ENCODE data around the gene MANSC4. TPM values are rescaled to one million over a fixed set of nuclear protein-coding genes. Genes with fewer than 3 reads are reported as not detected.

Gene MANSC4
- total and polyA plus RNA-seq, 3 experiments from 2014 or later: not detected

GRCh38 chr12:27807063-27807703, 27.1 kb upstream of the MANSC4 start:
- Mint-ChIP-seq H3K27me3 (peaks cover 4 to 29% of the 10 kb centered on the region in 2 donors), H3K27ac (peak overlapping the region; percentile 3 to 95 (median 75)), H3K4me3 (peak overlapping the region in 6 of 7 donors; percentile 57 to 85 (median 64)), H3K36me3 (no peaks in the 10 kb centered on the region), H3K9me3 (no peaks in the 10 kb centered on the region), H3K4me1 (peaks cover 14 to 22% (median 21%) of the 10 kb centered on the region in 3 donors)
- CTCF ChIA-PET: no interaction called here
- peaks cover 11% of the 10 kb centered on the region for H3K4me1 ChIP-seq (ENCODE audit: insufficient read depth, low read length)
- no peak overlapping the region for H3K4me3 ChIP-seq (ENCODE audit: low read length)
- peaks cover 3% of the 10 kb centered on the region for H3K27me3 ChIP-seq (ENCODE audit: insufficient read depth, low read length, poor library complexity, severe bottlenecking)
- no peak overlapping the region for H3K27ac ChIP-seq (ENCODE audit: low read depth, low read length)
- H3K36me3 ChIP-seq (ENCODE audit: insufficient read depth, low read length): no peaks in the 10 kb centered on the region
- POLR2A ChIA-PET: no interaction called here
- H3K9me3 ChIP-seq (ENCODE audit: low read length): no peaks in the 10 kb centered on the region
- peak in 2 of 5 donors; percentile 29 to 31 for DNase-seq

DNA sequence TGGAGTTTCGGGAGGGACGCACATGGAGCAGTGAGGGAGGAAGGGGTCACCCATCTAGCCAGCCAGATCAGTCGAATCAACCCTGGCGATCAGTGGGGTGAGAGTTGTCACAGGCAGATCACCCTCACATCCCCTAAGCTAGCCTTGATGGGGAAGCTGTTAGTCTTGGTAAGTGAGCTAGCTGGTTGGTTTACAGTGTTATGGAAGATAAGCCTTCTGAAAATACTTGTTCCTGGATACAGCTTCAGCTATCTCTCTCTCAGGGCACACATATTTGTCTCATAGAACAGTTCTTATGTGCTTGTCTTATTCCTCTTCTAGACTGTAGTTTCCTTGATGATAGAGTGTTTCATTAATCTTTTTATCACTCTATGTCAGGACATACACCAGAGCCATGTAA, 26.2 kb upstream of the MANSC4 start:
- Histone ChIP-seq H3K36me3 (ENCODE audit: insufficient read depth, low read length) (no peaks in the 10 kb centered on the region), H3K4me1 (ENCODE audit: insufficient read depth, low read length) (peaks cover 14% of the 10 kb centered on the region), H3K4me3 (ENCODE audit: low read length) (no peak overlapping the region), H3K27ac (ENCODE audit: low read depth, low read length) (no peak overlapping the region), H3K9me3 (ENCODE audit: low read length) (no peaks in the 10 kb centered on the region), H3K27me3 (ENCODE audit: insufficient read depth, low read length, poor library complexity, severe bottlenecking) (peaks cover 3% of the 10 kb centered on the region)
- POLR2A ChIA-PET: no interaction called here
- DNase-seq: no peak
- H3K27me3 Mint-ChIP-seq: peaks cover 4 to 24% of the 10 kb centered on the region in 2 donors
- CTCF ChIA-PET: interaction anchor here (0.9 kb wide), 1 partner anchor 12 kb away, joined by 3 read pairs; no protein-coding TSS in a partner anchor
- peaks cover 17 to 31% (median 25%) of the 10 kb centered on the region in 3 donors for H3K4me1 Mint-ChIP-seq
- H3K27ac Mint-ChIP-seq: peak overlapping the region in 3 of 8 donors; percentile 72 to 95 (median 75)
- no peaks in the 10 kb centered on the region for H3K9me3 Mint-ChIP-seq
- H3K4me3 Mint-ChIP-seq: peak overlapping the region in 2 of 7 donors; percentile 62 to 85
- H3K36me3 Mint-ChIP-seq: no peaks in the 10 kb centered on the region

DNA sequence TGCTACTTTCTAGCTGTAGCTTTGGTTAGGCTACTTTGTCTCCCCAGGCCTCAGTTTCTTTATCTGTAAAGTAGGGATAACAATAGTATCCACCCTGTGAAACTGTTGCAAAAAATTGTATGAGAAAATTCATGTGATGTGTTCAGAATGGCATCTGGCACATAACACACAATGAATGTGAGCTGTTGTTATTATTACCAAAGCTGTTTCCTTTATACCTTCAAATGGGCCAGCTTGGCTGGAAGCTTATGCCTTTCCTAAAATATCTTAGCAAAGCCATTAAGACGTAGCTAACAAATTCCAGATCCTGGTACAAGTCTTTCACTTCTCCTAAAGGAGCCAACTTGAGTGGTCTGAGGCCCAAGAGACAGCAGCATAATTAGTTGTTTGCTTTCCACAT, 25.2 kb upstream of the MANSC4 start:
- H3K27ac Mint-ChIP-seq: no peak overlapping the region
- H3K4me1 Mint-ChIP-seq: peaks cover 26 to 41% (median 31%) of the 10 kb centered on the region in 3 donors
- CTCF ChIA-PET: interaction anchor here (1.0 kb wide), 1 partner anchor 25 kb away, joined by 4 read pairs; the partner anchor contains the start of genes KLHL42 and MANSC4
- H3K4me3 Mint-ChIP-seq: no peak overlapping the region
- POLR2A ChIA-PET: interaction anchor here (1.0 kb wide), 1 partner anchor 26 kb away, joined by 3 read pairs; no protein-coding TSS in a partner anchor
- no peak for DNase-seq
- Histone ChIP-seq H3K4me3 (ENCODE audit: low read length) (no peak overlapping the region), H3K27ac (ENCODE audit: low read depth, low read length) (no peak overlapping the region), H3K27me3 (ENCODE audit: insufficient read depth, low read length, poor library complexity, severe bottlenecking) (peaks cover 3% of the 10 kb centered on the region), H3K36me3 (ENCODE audit: insufficient read depth, low read length) (no peaks in the 10 kb centered on the region), H3K4me1 (ENCODE audit: insufficient read depth, low read length) (peaks cover 22% of the 10 kb centered on the region), H3K9me3 (ENCODE audit: low read length) (no peaks in the 10 kb centered on the region)
- peaks cover 4 to 16% of the 10 kb centered on the region in 2 donors for H3K27me3 Mint-ChIP-seq
- no peaks in the 10 kb centered on the region for H3K9me3 Mint-ChIP-seq
- H3K36me3 Mint-ChIP-seq: no peaks in the 10 kb centered on the region

GRCh38 chr12:27802936-27803335, 22.9 kb upstream of the MANSC4 start:
- Mint-ChIP-seq H3K27ac (peak overlapping the region in 2 of 8 donors; percentile 33 to 42), H3K27me3 (peaks cover 4 to 9% of the 10 kb centered on the region in 2 donors), H3K9me3 (no peaks in the 10 kb centered on the region), H3K4me3 (no peak overlapping the region), H3K4me1 (peaks cover 27 to 44% (median 31%) of the 10 kb centered on the region in 3 donors), H3K36me3 (peaks cover 0 to 12% (median 3%) of the 10 kb centered on the region in 3 donors)
- Histone ChIP-seq H3K4me3 (ENCODE audit: low read length) (no peak overlapping the region), H3K9me3 (ENCODE audit: low read length) (no peaks in the 10 kb centered on the region), H3K36me3 (ENCODE audit: insufficient read depth, low read length) (peaks cover 1% of the 10 kb centered on the region), H3K27me3 (ENCODE audit: insufficient read depth, low read length, poor library complexity, severe bottlenecking) (peaks cover 3% of the 10 kb centered on the region), H3K4me1 (ENCODE audit: insufficient read depth, low read length) (peaks cover 24% of the 10 kb centered on the region), H3K27ac (ENCODE audit: low read depth, low read length) (no peak overlapping the region)
- POLR2A ChIA-PET: interaction anchor here (0.7 kb wide), 1 partner anchor 23 kb away, joined by 3 read pairs; no protein-coding TSS in a partner anchor
- CTCF ChIA-PET: no interaction called here
- DNase-seq: no peak

DNA sequence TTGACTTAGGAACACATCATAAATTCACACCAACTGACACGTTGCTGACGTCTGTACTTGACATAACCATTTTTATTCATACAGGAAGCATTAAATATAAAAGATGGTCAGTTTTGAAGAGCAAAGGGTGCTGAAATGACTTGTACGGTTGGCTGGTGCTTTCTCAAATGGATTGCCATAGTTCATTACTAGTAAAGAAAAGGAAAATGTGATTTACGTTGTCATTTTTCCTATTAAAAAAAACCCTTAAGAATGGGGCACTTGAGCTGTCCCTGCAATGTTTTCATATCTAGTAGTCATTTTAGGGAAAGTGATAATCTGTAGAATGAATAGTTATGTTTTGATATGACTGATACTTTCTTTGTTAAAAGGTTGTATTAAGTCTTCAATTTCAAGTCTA, 22.5 kb upstream of the MANSC4 start:
- Mint-ChIP-seq H3K4me1 (peaks cover 27 to 42% (median 28%) of the 10 kb centered on the region in 3 donors), H3K27ac (peak overlapping the region in 2 of 8 donors; percentile 19 to 66), H3K36me3 (peaks cover 0 to 17% (median 6%) of the 10 kb centered on the region in 3 donors), H3K9me3 (no peaks in the 10 kb centered on the region), H3K27me3 (peaks cover 4 to 9% of the 10 kb centered on the region in 2 donors), H3K4me3 (no peak overlapping the region)
- Histone ChIP-seq H3K4me1 (ENCODE audit: insufficient read depth, low read length) (peaks cover 21% of the 10 kb centered on the region), H3K9me3 (ENCODE audit: low read length) (no peaks in the 10 kb centered on the region), H3K4me3 (ENCODE audit: low read length) (no peak overlapping the region), H3K36me3 (ENCODE audit: insufficient read depth, low read length) (peaks cover 5% of the 10 kb centered on the region), H3K27me3 (ENCODE audit: insufficient read depth, low read length, poor library complexity, severe bottlenecking) (peaks cover under 1% of the 10 kb centered on the region), H3K27ac (ENCODE audit: low read depth, low read length) (no peak overlapping the region)
- DNase-seq: no peak
- POLR2A ChIA-PET: interaction anchor here (0.7 kb wide), 1 partner anchor 23 kb away, joined by 3 read pairs; no protein-coding TSS in a partner anchor
- CTCF ChIA-PET: no interaction called here

- H3K27ac Mint-ChIP-seq: peak overlapping the region in 3 of 8 donors; percentile 38 to 75 (median 38)
- H3K9me3 Mint-ChIP-seq: no peaks in the 10 kb centered on the region
- peaks cover 19% of the 10 kb centered on the region for H3K4me1 ChIP-seq (ENCODE audit: insufficient read depth, low read length)
- H3K4me3 ChIP-seq (ENCODE audit: low read length): no peak overlapping the region
- no peaks in the 10 kb centered on the region for H3K9me3 ChIP-seq (ENCODE audit: low read length)
- POLR2A ChIA-PET: no interaction called here
- H3K36me3 ChIP-seq (ENCODE audit: insufficient read depth, low read length): peaks cover 5% of the 10 kb centered on the region
- H3K27me3 ChIP-seq (ENCODE audit: insufficient read depth, low read length, poor library complexity, severe bottlenecking): no peaks in the 10 kb centered on the region
- H3K4me3 Mint-ChIP-seq: no peak overlapping the region
- peaks cover 19 to 33% (median 20%) of the 10 kb centered on the region in 3 donors for H3K4me1 Mint-ChIP-seq
- H3K27ac ChIP-seq (ENCODE audit: low read depth, low read length): no peak overlapping the region
- H3K36me3 Mint-ChIP-seq: peaks cover 0 to 25% (median 13%) of the 10 kb centered on the region in 3 donors
- CTCF ChIA-PET: no interaction called here
- H3K27me3 Mint-ChIP-seq: peaks cover 4 to 5% of the 10 kb centered on the region in 2 donors
- no peak for DNase-seq
These were observed 21.6 kb upstream of the MANSC4 start for GRCh38 chr12:27801630-27802029.

- no peak overlapping the region for H3K4me3 Mint-ChIP-seq
- POLR2A ChIA-PET: no interaction called here
- H3K9me3 ChIP-seq (ENCODE audit: low read length): no peaks in the 10 kb centered on the region
These were observed 20.8 kb upstream of the MANSC4 start for GRCh38 chr12:27800819-27801218.

DNA sequence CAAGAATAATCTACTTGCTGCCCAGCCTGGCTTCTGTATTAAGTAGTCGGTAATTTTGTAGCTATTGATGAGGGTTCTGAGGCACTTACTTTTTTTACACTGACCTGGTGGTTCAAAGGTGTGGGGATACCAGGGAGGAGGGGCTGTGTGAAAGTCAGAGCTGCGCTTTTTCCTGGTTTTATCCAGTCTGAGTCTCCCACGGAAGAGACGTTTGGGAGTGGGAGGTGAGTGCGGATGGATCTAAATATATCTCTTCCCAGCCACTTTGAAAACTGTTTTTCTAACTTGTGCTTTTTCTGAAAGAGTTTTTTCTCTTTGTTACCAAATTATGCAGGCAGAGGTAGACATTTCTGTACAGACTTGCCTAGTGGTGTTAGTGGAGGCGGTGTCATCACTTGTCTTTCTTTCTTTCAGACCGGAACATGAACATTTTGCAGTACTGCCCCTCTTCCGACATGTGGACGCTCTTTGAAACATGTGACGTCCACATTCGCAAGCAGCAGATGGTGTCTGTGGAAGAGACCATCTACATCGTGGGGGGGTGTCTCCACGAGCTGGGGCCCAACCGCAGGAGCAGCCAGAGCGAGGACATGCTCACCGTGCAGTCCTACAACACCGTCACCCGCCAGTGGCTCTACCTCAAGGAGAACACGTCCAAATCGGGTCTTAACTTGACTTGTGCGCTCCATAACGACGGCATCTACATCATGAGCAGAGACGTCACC, 17.4 kb upstream of the MANSC4 start:
- Histone ChIP-seq H3K27me3 (ENCODE audit: insufficient read depth, low read length, poor library complexity, severe bottlenecking) (no peaks in the 10 kb centered on the region), H3K27ac (ENCODE audit: low read depth, low read length) (no peak overlapping the region), H3K9me3 (ENCODE audit: low read length) (no peaks in the 10 kb centered on the region), H3K4me3 (ENCODE audit: low read length) (no peak overlapping the region), H3K4me1 (ENCODE audit: insufficient read depth, low read length) (peaks cover 13% of the 10 kb centered on the region), H3K36me3 (ENCODE audit: insufficient read depth, low read length) (peaks cover 5% of the 10 kb centered on the region)
- H3K27ac Mint-ChIP-seq: no peak overlapping the region
- no peaks in the 10 kb centered on the region for H3K27me3 Mint-ChIP-seq
- no peak for DNase-seq
- peaks cover 0 to 56% (median 15%) of the 10 kb centered on the region in 3 donors for H3K36me3 Mint-ChIP-seq
- ChIA-PET POLR2A (no interaction called here), CTCF (no interaction called here)
- no peak overlapping the region for H3K4me3 Mint-ChIP-seq
- no peaks in the 10 kb centered on the region for H3K9me3 Mint-ChIP-seq
- H3K4me1 Mint-ChIP-seq: peaks cover 10 to 25% (median 12%) of the 10 kb centered on the region in 3 donors

More at GRCh38 chr12:27800819-27801218, 20.8 kb upstream of the MANSC4 start:
- Mint-ChIP-seq H3K9me3 (no peaks in the 10 kb centered on the region), H3K27me3 (peaks cover under 1% of the 10 kb centered on the region in 2 donors), H3K27ac (peak overlapping the region in 5 of 8 donors; percentile 17 to 78 (median 64)), H3K36me3 (peaks cover 0 to 32% (median 13%) of the 10 kb centered on the region in 3 donors), H3K4me1 (peaks cover 11 to 25% (median 13%) of the 10 kb centered on the region in 3 donors)
- Histone ChIP-seq H3K4me3 (ENCODE audit: low read length) (no peak overlapping the region), H3K27me3 (ENCODE audit: insufficient read depth, low read length, poor library complexity, severe bottlenecking) (no peaks in the 10 kb centered on the region), H3K36me3 (ENCODE audit: insufficient read depth, low read length) (peaks cover 5% of the 10 kb centered on the region), H3K4me1 (ENCODE audit: insufficient read depth, low read length) (peaks cover 13% of the 10 kb centered on the region), H3K27ac (ENCODE audit: low read depth, low read length) (no peak overlapping the region)
- no peak for DNase-seq
- CTCF ChIA-PET: interaction anchor here (1.6 kb wide), 1 partner anchor 20 kb away, joined by 7 read pairs; no protein-coding TSS in a partner anchor
